Measurements from ENCODE around the gene LZIC. TPM values are rescaled to one million over a fixed set of nuclear protein-coding genes. Genes with fewer than 3 reads are reported as not detected.

LZIC gene
- total RNA-seq, 1 donor from 2014 or later, result 35.9 TPM

- H3K27ac Mint-ChIP-seq, result no peak overlapping the region
- DNase-seq, result no peak
- peaks cover 32% of the 10 kb centered on the region for H3K4me1 Mint-ChIP-seq
- no peaks in the 10 kb centered on the region for H3K36me3 Mint-ChIP-seq (ENCODE audit: low read depth)
- H3K9me3 Mint-ChIP-seq, result no peaks in the 10 kb centered on the region
- intact Hi-C loops (cut with micrococcal nuclease), result no loop called here
- H3K4me3 Mint-ChIP-seq, result no peak overlapping the region
- peaks cover 2% of the 10 kb centered on the region for H3K27me3 Mint-ChIP-seq
Measured at GRCh38 chr1:9904596-9904995, 38.6 kb downstream of the LZIC start.

DNA sequence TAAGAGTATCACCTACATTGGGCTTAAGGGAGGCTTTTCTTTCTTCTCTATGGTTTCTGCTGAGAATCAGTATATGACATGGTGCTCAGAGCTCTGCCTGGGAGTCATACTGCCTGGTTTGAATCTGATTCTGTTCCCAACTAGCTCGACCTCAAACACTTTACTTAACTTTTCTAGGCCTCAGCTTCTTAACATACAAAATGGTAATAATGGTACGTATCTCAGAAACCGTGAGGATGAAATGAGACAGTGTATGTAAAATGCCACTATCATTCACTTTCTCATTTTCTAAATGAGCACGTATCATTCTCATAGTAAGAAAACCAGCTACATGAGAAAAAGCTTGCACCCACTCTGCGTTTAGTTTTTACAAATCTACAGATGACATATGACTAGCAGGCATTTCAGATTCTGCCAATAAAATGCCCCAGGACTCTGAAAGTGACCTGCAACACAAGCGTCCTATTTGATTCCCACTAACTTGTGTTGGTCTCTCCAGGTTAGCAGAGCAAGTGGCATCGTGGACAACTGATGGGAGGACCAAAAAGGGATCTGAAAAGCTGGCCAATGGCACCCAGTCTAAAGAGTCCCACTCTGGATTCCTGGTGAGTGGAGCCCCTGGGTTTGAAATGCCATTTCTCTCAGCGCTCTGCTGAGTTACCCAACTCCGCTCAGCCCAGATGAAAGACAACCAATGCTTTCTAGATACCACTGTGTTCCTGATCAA, 39.2 kb downstream of the LZIC start:
- no peak for DNase-seq
- no peak overlapping the region for H3K27ac Mint-ChIP-seq

DNA sequence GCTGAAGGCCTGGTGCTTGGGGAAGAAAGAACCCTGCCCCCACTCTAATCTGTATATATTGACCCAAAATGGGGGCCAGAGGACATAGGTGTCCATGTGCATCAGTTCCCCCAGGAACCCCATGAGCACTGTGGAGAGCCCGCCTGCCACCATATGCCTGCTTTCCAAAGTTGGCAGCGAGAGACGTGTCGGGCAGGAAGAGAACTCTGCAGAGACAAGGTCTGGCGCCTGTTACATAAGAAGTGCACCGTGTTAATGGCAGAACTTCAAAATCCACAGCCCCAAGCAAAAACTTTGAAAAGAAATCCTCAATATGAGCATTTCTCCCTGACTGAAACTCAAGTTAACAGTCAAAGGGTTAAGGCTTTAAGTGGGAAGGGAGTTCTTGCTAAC, 41.1 kb downstream of the LZIC start:
- no peak overlapping the region for H3K27ac Mint-ChIP-seq
- H3K27me3 Mint-ChIP-seq, result no peaks in the 10 kb centered on the region
- no peaks in the 10 kb centered on the region for H3K36me3 Mint-ChIP-seq (ENCODE audit: low read depth)
- H3K4me3 Mint-ChIP-seq, result no peak overlapping the region
- H3K4me1 Mint-ChIP-seq, result peaks cover 16% of the 10 kb centered on the region
- intact Hi-C loops (cut with micrococcal nuclease), result no loop called here
- DNase-seq, result no peak
- H3K9me3 Mint-ChIP-seq, result no peaks in the 10 kb centered on the region

More for the DNA sequence above, 39.2 kb downstream of the LZIC start:
- H3K36me3 Mint-ChIP-seq (ENCODE audit: low read depth), result no peaks in the 10 kb centered on the region
- intact Hi-C loops (cut with micrococcal nuclease), result no loop called here
- no peak overlapping the region for H3K4me3 Mint-ChIP-seq
- H3K4me1 Mint-ChIP-seq, result peaks cover 26% of the 10 kb centered on the region
- H3K27me3 Mint-ChIP-seq, result peaks cover 2% of the 10 kb centered on the region
- H3K9me3 Mint-ChIP-seq, result no peaks in the 10 kb centered on the region

- no peaks in the 10 kb centered on the region for H3K36me3 Mint-ChIP-seq (ENCODE audit: low read depth)
- no peaks in the 10 kb centered on the region for H3K9me3 Mint-ChIP-seq
- H3K4me3 Mint-ChIP-seq, result no peak overlapping the region
- intact Hi-C loops (cut with micrococcal nuclease), result no loop called here
- DNase-seq, result no peak
- H3K27me3 Mint-ChIP-seq, result no peaks in the 10 kb centered on the region
- peaks cover 16% of the 10 kb centered on the region for H3K4me1 Mint-ChIP-seq
- no peak overlapping the region for H3K27ac Mint-ChIP-seq
Measured at GRCh38 chr1:9901148-9902059, 41.8 kb downstream of the LZIC start.

GRCh38 chr1:9900142-9901043, 42.8 kb downstream of the LZIC start:
- peaks cover 16% of the 10 kb centered on the region for H3K4me1 Mint-ChIP-seq
- no peaks in the 10 kb centered on the region for H3K27me3 Mint-ChIP-seq
- H3K9me3 Mint-ChIP-seq, result no peaks in the 10 kb centered on the region
- no peak for DNase-seq
- no peak overlapping the region for H3K4me3 Mint-ChIP-seq
- no peaks in the 10 kb centered on the region for H3K36me3 Mint-ChIP-seq (ENCODE audit: low read depth)
- no peak overlapping the region for H3K27ac Mint-ChIP-seq
- intact Hi-C loops (cut with micrococcal nuclease), result no loop called here

- H3K4me3 Mint-ChIP-seq, result no peak overlapping the region
- no peaks in the 10 kb centered on the region for H3K36me3 Mint-ChIP-seq (ENCODE audit: low read depth)
- no peak overlapping the region for H3K27ac Mint-ChIP-seq
- no peak for DNase-seq
- no peaks in the 10 kb centered on the region for H3K27me3 Mint-ChIP-seq
- peaks cover 16% of the 10 kb centered on the region for H3K4me1 Mint-ChIP-seq
- intact Hi-C loops (cut with micrococcal nuclease), result no loop called here
- no peaks in the 10 kb centered on the region for H3K9me3 Mint-ChIP-seq
Measured at GRCh38 chr1:9894115-9894514, 49.1 kb downstream of the LZIC start.

DNA sequence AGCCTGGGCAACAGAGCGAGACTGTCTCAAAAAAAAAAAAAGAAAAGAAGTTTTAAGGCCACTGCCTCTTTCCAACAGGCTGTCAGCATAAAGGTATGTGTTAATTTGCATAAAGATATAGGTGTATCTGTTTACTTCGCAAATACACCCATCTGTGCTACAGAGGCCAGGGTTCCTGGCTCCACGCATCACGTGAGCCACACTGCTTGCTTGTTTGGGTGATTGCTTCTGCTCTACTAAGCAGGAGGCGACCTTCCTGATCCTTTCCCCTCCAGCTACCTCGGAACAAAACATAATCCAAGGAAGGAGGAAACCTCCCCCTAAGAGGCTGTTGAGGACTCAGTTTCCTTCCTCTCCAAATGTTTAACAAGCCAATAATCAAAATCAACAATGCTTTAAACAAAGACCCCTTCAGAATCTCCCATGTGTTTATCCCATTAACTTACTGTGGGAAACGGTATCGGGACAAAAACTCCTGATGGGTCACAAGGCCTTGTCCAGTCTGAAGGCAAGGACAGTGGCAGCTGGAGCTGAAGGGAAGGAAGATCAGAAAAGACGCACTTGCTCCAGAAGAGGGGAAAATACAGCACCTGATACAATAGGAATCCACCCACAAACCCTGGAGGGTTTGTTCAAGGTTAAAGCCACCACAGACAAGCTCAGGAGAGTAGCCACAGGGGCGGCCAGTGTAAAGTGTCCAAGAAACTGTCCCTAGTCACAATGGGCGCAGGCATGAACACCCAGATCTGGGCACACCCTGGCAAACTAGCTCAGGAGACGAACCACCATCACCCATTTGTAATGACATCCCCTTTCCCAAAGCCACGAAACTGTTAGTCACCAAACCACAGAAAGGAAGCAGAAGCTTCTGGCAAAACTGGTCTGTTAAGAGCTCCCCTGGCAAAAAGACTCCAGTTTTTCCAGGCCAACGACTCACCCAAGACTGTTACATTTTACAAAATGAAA, 50.3 kb downstream of the LZIC start:
- Mint-ChIP-seq H3K4me3 (no peak overlapping the region), H3K36me3 (ENCODE audit: low read depth) (no peaks in the 10 kb centered on the region), H3K27ac (no peak overlapping the region), H3K27me3 (no peaks in the 10 kb centered on the region), H3K9me3 (no peaks in the 10 kb centered on the region), H3K4me1 (peaks cover 16% of the 10 kb centered on the region)
- intact Hi-C loops (cut with micrococcal nuclease), result no loop called here
- no peak for DNase-seq

- Mint-ChIP-seq H3K36me3 (ENCODE audit: low read depth) (no peaks in the 10 kb centered on the region), H3K4me1 (peaks cover 16% of the 10 kb centered on the region), H3K4me3 (no peak overlapping the region), H3K27me3 (no peaks in the 10 kb centered on the region), H3K9me3 (no peaks in the 10 kb centered on the region), H3K27ac (no peak overlapping the region)
- intact Hi-C loops (cut with micrococcal nuclease), result no loop called here
- no peak for DNase-seq
Measured at GRCh38 chr1:9891207-9891606, 52.0 kb downstream of the LZIC start.

GRCh38 chr1:9890224-9890731, 52.9 kb downstream of the LZIC start:
- Mint-ChIP-seq H3K9me3 (no peaks in the 10 kb centered on the region), H3K27me3 (no peaks in the 10 kb centered on the region), H3K4me1 (peaks cover 16% of the 10 kb centered on the region), H3K27ac (no peak overlapping the region), H3K36me3 (ENCODE audit: low read depth) (no peaks in the 10 kb centered on the region), H3K4me3 (no peak overlapping the region)
- intact Hi-C loops (cut with micrococcal nuclease), result no loop called here
- DNase-seq, result no peak

GRCh38 chr1:9889411-9889810, 53.8 kb downstream of the LZIC start:
- DNase-seq, result no peak
- no peak overlapping the region for H3K4me3 Mint-ChIP-seq
- H3K9me3 Mint-ChIP-seq, result no peaks in the 10 kb centered on the region
- no peaks in the 10 kb centered on the region for H3K36me3 Mint-ChIP-seq (ENCODE audit: low read depth)
- peaks cover 16% of the 10 kb centered on the region for H3K4me1 Mint-ChIP-seq
- intact Hi-C loops (cut with micrococcal nuclease), result no loop called here
- no peak overlapping the region for H3K27ac Mint-ChIP-seq
- H3K27me3 Mint-ChIP-seq, result no peaks in the 10 kb centered on the region

DNA sequence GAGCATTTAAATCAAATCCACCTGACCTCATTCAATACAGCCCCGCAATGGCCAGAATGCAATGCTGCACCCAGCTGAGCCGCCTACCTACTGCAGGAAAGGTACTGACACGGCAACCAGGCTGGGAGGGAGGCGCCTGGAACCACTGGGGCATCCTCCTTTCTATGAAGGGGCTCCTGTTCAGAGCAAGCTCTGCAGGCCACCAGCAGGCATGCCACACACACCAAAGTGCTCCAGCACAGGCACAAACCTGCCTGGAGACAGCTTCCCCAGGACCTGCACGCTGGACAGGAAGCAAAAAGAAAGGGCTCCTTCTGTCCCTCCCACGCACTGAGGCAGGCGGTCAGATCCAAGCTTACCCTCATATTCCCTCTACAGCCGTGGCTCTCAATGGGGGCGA, 54.3 kb downstream of the LZIC start:
- Mint-ChIP-seq H3K9me3 (no peaks in the 10 kb centered on the region), H3K4me3 (no peak overlapping the region), H3K27ac (no peak overlapping the region), H3K4me1 (peaks cover 11% of the 10 kb centered on the region), H3K27me3 (no peaks in the 10 kb centered on the region), H3K36me3 (ENCODE audit: low read depth) (no peaks in the 10 kb centered on the region)
- DNase-seq, result no peak
- intact Hi-C loops (cut with micrococcal nuclease), result no loop called here

DNA sequence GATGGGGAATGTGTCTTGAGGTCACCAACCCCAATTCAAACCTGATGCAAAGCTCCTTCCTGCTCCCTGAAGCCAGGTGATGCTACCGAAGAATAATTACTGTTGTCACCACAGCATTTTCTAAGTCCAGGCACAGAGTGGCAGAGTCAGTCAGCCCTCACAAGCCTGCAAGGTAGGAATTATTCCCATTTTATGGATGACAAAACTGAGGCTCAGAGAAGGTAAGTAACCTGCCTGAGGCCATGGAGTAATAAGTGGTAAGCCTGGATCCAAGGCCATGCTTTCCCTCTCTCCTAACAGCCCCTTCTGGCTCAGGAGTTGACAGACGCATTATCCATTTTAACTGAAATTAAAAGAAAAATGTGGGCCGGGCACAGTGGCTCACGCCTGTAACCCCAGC, 56.1 kb downstream of the LZIC start:
- no peak for DNase-seq
- H3K36me3 Mint-ChIP-seq (ENCODE audit: low read depth), result no peaks in the 10 kb centered on the region
- H3K4me1 Mint-ChIP-seq, result peaks cover 7% of the 10 kb centered on the region
- H3K4me3 Mint-ChIP-seq, result no peak overlapping the region
- no peak overlapping the region for H3K27ac Mint-ChIP-seq
- no peaks in the 10 kb centered on the region for H3K27me3 Mint-ChIP-seq
- H3K9me3 Mint-ChIP-seq, result no peaks in the 10 kb centered on the region
- intact Hi-C loops (cut with micrococcal nuclease), result no loop called here

Measured in activated CD4-positive, alpha-beta T cell treated with anti-CD3 and anti-CD28 coated beads, Interleukin-2, amount 10 ng/mL, durations not matched to agents 24 days and 14 days (primary cell).